Epithelial cell of esophagus (primary cell): ENCODE results near the gene FAM221B.

Experiments used
- DNase-seq: peaks from one replicate; pipeline ENCODE4 v3.0.0; 2010; ENCODE audit warnings: low read depth
- H3K4me3 ChIP-seq: 2 replicates; pipeline ENCODE4 v1.5.1; 2011; ENCODE audit warnings: mild to moderate bottlenecking, low read length, control low read depth
- TF ChIP-seq, protein P1 (sequence below): IDR thresholded peaks from 2 replicates; pipeline ENCODE4 v1.5.1; 2011; ENCODE audit warnings: low read depth, mild to moderate bottlenecking, low read length, control low read depth, inconsistent platforms; ENCODE audit not compliant: insufficient read depth; ENCODE audit errors: missing control alignments

Gene FAM221B

DNA sequence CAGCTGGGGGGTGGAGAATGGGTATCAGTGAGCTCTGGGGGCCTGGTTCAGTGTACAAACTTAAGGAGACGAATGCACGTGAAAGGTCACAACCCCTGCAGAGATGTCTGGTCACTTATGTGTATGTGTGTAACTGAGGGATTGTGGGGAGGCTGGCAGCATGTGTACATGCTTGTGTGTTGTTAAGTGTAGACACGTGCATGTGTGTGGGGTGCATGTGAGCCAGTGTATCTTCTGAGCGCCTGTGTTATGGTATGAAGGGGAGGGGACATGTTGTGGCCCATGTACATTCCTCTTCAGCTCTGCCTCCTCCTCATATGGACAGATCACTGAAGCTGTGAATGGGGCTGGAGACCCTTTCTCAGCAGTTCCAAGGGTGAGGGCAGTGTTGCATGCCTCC lies 2.5 kb upstream of the FAM221B start:
- TF ChIP-seq, protein P1, sequence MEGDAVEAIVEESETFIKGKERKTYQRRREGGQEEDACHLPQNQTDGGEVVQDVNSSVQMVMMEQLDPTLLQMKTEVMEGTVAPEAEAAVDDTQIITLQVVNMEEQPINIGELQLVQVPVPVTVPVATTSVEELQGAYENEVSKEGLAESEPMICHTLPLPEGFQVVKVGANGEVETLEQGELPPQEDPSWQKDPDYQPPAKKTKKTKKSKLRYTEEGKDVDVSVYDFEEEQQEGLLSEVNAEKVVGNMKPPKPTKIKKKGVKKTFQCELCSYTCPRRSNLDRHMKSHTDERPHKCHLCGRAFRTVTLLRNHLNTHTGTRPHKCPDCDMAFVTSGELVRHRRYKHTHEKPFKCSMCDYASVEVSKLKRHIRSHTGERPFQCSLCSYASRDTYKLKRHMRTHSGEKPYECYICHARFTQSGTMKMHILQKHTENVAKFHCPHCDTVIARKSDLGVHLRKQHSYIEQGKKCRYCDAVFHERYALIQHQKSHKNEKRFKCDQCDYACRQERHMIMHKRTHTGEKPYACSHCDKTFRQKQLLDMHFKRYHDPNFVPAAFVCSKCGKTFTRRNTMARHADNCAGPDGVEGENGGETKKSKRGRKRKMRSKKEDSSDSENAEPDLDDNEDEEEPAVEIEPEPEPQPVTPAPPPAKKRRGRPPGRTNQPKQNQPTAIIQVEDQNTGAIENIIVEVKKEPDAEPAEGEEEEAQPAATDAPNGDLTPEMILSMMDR: no peak
- no peak overlapping the region for H3K4me3 ChIP-seq
- no peak for DNase-seq

DNA sequence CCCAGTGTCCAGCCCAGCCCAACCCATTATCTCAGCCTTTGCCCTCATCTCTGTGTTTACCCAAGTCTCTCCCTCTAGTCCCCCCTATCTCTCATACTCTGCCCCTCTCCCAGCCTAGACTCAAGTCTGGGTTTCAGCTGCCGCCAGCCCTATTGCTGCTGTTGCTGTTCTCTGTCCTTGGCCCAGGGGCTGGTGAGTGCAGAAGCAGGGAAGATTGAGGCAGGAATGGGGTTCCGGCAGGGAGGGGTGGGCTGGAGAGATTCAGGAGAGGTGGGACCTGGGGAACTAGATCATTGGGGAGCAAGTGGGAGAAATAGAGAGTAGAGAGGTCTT lies 1.2 kb upstream of the FAM221B start:
- H3K4me3 ChIP-seq: peak overlapping the region; percentile 81
- TF ChIP-seq, protein P1: no peak
- no peak for DNase-seq

DNA sequence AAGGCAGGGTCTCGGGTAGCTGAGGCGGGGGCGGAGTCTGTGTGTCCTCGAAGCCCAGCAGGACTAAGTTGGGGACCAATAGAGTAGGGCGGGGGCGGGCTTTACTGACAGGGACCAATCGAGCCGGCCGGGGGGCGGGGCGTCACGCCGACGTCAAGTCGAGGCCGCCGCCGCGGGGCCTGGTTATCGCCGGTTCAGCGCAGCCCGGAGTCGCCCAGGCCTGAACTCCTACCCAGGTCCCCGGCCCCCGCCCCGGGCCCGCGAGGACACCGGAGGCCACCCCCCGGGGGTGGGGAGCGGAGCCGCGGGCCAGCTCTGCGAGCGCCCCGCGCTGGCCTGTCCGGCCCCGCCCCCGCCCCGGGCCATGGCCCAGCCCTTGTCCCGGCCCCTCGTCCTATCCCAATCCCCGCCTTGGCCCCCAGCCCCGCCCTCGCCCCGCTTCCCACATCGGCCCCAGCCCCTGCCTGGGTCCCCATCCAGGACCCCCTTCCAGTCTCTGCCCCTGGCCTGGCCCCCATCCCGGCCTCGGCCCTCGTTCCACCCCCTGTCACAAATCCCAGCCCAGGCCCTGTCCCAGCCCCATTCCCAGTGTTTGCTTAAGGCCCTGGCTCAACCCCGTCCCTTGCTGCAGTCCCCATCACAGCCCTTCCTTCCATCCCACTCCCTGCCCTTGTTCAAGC lies 692 bp upstream of the FAM221B start, which contains the start of gene TMEM8B:
TMEM8B (plus strand) TSS at position 145 of the 680 bp plus-strand sequence; CDS start at position 365, 220 bp downstream.
- DNase-seq: peak; percentile 93

DNA sequence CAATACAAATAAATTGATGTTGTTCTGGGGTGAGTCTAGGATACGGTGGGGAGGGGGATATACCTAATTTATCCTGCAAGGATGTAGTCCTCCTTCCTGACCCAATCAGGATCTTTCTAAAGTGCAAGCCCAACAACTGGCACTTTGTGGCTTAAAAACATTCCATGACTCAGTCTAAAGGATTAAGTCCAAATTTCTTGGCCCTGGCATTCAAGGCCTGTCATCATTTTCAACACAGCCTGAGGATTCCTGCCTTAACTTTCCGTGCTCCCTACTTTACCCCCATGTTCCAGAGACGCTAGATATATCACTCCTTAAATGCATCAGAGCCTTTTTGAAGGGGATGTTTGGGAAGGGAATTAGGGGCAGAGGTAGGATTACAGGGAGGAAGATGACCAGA lies 1.0 kb downstream of the FAM221B start:
- peak; percentile 43 for DNase-seq
- no peak overlapping the region for H3K4me3 ChIP-seq
- TF ChIP-seq, protein P1: no peak

More for the DNA sequence above, 692 bp upstream of the FAM221B start, which contains the start of gene TMEM8B:
- TF ChIP-seq, protein P1: no peak
- H3K4me3 ChIP-seq: peak within 1 kb of the TSS; percentile 81

DNA sequence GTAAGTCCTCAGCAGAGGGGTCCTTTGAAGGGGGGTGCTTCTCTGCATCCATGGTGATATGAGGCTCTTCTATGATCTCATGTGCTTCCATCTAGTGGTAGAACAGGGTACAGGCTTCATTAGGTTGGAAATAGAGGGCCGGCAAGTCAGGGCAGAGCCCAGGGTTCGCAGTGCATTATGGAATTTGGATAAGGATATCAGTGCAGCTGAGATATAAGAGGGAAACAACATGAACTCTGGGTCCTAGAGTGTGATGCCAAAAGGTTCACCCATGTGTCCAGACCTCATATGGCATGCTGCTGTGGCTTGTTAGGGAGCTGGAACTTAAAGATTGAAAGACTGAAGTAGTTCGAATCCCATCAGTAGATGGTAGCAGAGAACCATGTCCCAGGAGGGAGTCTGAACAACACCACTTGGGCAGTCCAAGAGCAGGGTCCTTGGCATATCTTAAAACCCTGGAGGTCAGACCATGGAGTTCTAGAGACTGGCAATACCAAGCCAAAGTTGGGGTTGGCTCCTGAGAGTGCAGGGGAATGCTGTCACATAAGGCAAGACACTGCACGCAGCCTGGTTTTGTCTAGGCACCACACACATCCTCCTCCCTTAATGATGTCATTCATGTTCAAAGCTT lies 2.3 kb downstream of the FAM221B start:
- no peak overlapping the region for H3K4me3 ChIP-seq
- peak; percentile 82 for DNase-seq
- TF ChIP-seq, protein P1: peak; percentile 78

DNA sequence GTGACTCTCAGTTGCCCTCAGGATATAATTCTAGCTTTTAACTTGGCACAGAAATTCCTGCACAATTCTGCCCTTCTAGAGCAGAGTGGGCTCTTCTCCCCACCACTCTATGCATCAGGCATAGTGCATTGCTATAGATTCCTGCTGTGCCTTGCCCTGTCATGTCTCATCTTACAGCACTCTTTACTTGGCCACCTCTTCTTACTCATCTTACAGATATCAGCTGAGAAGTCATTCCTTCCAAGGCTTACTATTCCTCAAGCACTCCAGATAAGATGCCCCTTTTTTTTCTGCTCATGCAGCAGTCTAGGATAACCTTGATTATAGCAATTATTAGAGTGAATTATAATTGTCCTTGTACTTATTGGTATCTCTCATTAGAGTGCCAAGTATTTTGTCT lies 5.6 kb downstream of the FAM221B start:
- peak; percentile 51 for DNase-seq
- TF ChIP-seq, protein P1: no peak
- no peak overlapping the region for H3K4me3 ChIP-seq
